GM04503 (cell line): Measurements from ENCODE around the gene EAF1.
"Not testable (repeated sequence)": the region's sequence is repeated elsewhere in the genome, so short reads cannot be mapped to it uniquely, and the experiment has no call there.

Experiments
- DNase-seq: peaks from one replicate; pipeline ENCODE4 v3.0.0-alpha.2; 2012; ENCODE audit warnings: low read depth

Gene EAF1

DNA sequence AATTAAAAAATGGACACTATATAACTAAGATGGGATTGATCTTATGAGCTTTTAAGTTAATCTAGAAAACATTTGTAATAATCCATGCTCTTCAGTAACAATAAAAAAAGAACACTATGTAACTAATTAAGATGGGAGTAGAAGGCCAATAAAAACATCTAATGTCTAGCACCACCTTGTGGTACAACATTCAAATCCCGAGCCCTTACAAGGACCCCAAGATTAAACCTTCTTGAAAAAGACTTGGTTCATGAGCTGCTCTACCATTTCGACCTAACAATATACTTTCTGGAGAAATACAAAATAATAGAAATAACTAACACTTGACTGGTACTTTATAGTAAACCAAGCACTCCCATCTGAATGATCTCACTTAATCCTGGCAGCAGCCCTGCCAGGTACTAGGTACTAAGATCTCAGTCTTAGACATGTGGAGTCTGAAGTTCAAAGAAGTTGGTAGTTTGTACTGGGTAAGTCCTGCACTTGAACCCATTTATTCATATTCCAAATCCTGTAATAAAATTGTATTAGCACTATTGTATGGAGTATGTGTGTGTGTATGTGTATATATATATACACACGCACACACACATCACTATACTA is 21.8 kb upstream of the EAF1 start:
- no peak for DNase-seq

DNA sequence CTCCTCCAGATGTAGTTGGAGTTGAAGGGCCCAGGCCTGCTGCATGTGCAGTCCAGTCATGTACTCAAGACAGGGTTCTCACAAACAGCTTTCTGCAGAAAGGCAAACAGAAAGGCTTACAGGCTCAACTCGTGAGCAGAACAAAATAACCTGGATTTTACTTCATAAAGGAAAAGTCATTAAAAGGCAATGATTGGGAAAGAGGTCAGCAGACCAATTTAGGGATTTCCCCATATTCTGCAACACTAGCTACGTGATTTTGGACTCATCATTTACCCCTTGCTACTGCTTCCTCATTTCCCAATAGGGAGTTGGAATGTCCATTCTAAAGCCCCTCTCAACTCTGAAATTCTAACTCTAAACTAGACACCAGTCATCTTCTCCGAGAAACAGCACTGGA is 18.2 kb upstream of the EAF1 start:
- DNase-seq: no peak

DNA sequence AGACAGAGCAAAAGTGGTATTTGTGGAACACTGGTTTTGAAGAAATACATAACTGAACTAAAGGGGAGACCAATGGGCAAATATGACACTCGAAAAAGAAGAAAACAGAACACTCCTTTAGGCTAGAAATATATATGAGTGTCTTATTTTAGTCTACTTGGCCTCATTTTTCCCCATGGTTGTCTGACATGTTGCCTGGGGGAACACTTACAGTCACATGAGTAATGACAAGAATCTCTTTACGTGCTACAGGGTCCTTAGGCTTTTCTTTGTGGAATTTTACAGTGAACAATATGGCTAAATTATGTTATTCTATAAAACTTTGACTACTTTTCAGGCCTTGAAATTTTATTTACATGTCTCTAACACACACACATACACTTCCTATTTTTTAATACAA is 17.6 kb upstream of the EAF1 start:
- no peak for DNase-seq

DNA sequence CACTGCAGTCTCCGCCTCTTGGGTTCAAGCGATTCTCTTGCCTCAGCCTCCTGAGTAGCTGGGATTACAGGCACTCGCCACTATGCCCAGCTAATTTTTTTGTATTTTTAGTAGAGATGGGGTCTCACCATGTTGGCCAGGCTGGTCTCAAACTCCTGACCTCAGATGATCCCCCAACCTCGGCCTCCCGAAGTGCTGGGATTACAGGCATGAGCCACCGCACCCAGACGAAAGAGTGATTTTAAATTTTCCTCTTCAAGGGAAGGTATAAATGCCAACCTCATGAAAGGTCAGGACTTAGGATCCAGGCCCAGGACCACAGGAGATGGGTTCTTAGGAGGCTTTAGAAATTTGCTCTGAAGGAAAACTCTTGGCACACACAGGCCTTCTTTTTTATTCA is 16.4 kb upstream of the EAF1 start:
- not testable (repeated sequence) for DNase-seq

DNA sequence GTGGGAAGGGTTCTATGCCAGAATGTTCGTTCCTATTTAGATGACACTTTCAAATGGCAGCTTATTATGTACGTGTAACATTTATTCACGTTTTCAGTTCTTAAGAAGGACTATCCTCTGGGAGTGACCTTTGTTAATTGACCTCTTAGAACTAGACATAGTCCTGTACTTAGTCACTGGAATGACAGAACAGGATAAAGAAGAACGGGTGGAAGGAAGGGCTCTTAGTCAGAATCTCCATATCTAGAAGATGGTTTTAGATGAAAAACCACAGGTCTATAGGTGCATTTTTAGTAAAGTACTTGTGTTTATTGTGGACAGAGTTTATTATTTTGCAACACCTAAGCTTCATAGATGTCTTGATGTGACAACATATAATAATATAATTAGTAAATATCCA is 6.5 kb upstream of the EAF1 start:
- no peak for DNase-seq

DNA sequence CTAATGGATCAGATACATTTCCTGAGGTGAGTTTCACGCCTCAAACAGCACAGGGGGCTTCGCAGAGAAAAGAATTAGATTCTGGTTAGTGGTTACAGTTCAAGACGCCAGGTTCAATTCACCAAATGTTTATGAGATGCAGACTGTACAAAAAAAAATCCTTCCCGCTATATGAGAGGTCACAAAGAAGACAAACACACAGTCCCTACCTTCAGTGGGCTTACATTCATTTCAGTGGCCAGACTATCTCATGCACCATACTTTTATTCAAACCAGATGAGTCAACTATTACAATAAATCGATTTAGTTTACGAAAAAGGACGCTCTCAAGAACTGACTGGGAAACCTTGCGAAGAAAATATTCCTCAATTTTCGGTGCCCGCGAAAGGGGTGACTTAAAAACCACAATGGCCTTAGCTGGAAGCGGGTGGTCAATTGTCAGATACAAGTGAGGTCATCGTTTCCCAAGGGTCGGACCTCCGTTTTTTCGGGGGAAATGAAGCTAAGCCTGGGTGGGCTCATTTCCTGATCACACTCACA is 749 bp upstream of the EAF1 start:
- DNase-seq: no peak

DNA sequence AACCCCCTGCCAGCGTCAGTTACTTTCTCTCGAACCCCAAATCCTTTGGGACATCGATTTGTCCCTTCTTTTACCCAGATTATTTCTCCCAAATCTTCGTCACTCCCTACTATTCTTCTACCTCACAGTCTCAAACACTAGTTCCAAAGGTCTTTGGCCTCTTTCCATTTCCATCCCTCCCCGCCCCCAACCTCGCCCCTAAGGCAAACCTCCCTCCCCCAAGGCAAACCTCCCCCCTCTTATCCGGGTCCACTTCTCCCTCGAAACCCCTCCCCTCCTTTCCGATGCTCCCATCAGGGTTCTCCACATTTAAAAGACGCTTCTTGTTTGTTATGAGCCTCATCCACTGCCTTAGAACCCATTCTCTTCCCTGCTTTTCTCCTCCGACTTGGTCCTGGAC is 583 bp downstream of the EAF1 start:
- no peak for DNase-seq

DNA sequence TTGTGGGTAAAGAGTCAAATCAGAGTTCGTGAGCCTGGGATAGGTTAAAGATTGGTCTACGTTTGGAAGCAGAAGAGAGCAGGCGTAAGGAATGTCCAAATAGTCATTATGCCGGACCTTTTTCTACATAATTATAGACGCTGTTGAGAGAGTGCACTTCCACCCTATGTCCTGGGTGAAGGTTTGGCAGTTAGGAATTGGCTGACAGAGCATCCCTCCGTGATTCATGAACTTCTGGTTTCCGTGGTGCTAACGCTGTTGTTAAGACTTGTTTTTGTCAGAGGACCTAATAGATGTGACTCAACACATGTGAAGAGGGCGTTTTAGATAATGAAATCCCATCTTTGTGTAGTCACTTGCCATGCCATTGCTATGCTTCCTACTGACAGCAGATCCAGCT is 1.1 kb downstream of the EAF1 start:
- DNase-seq: peak; percentile 66

DNA sequence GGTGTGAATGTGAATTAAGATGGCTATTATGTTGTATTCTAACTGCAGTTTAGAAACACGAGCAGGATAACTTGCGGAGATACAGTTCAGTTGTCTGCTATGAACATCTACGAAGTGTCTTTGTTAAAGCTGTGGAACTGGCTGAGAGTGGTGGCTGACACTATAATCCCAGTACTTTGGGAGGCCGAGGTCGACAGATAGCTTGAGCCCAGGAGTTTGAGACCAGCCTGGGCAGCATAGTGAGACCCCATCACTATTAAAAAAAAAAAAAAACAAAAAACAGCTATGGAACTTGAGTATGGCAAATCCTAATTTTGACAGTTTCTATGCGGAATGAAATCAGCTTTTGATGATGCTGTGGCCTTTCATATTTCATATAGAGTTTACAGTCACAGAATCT is 1.7 kb downstream of the EAF1 start:
- DNase-seq: no peak

DNA sequence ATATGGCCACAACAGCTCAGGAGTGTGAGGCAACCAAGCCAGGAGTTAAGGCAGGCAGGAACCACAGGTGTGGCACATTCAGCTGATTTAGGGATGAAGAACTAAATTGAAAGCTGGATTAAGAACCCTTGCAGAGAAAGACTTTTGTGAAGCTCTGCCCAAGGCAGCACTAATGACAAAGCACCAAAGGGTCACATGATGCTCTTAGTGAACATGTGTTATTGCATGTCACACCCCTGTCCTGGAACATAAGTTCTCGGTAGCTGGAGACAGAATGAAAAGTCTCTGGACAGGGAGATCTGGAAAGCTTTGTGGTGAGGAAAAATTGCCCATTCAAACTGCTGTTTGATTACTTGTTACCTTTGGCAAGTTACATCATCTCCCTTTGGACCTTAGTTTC is 3.2 kb downstream of the EAF1 start:
- DNase-seq: no peak

DNA sequence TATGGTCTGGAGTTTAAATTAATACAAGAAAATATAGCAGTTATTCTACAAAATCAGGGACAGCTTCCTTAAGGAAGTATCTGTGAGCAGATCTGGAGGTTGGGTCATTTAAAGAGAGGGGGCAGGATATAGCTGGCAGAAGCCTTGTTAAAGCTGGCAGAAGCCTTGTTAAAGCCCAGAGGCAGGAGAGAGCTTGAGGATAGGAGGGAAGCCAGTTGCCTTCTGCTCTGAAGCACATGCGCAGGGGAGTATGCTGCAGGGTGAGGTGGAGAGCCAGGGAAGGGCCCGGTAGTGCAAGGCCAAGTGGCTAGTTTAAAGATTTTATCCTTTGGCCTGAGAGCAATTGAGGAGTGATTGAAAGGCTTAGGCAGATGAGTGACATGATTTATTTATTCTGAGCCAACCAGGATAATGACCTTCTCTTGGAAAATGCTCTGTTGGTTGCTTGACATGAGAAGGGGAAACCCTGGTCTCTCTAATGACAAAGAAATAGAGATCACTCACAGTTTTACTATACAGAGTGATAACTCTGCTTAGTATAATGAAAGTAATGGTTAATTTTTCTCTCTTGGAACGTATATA is 3.9 kb downstream of the EAF1 start:
- DNase-seq: no peak

DNA sequence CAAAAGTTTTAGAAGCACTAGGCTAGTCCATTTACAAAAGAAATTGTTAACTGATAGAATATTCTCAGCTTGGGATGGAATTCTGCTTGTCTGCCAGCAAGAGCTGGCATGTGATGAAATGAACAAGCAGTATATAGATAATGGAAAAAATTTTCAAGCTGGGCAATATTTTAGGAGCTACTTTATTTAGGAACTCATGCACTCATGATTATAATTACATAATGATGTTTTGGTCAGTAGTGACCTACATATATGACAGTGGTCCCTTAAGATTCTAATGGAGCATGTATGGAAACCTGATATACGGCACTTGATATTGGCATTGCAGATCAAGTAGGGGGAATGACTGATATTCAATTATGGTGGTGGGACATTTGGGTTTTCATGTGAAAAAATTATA is 6.1 kb downstream of the EAF1 start:
- DNase-seq: no peak

DNA sequence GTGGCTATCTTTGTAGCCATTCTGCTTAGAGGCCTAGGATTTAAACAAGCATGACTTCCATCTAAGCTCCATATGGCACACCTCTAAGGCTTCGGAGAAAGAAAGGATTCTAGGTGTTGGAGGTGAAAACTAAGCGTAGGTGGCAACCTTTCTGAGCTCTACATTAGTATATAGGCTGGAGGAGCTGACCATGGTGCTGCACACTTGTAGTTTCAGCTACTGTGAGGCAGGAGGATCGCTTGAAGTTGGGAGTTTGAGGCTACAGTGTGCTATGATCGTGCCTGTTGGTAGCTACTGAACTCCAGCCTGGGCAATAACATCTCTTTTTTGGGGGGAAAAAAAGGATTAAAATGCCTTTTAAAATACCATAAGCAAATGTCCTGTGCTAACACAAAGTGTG is 7.4 kb downstream of the EAF1 start:
- no peak for DNase-seq

DNA sequence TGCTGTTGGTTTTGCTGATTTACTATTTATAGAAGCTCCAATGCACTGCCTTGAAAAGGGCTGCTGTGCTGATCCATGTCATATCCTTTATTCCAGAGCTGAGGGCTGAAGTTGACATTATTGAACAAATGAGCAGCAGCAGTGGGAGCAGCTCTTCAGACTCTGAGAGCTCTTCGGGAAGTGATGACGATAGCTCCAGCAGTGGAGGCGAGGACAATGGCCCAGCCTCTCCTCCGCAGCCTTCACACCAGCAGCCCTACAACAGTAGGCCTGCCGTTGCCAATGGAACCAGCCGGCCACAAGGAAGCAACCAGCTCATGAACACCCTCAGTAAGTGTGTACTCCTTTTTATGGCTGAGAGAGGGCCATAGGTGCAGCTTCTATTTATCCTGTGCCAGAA is 8.8 kb downstream of the EAF1 start:
- no peak for DNase-seq

DNA sequence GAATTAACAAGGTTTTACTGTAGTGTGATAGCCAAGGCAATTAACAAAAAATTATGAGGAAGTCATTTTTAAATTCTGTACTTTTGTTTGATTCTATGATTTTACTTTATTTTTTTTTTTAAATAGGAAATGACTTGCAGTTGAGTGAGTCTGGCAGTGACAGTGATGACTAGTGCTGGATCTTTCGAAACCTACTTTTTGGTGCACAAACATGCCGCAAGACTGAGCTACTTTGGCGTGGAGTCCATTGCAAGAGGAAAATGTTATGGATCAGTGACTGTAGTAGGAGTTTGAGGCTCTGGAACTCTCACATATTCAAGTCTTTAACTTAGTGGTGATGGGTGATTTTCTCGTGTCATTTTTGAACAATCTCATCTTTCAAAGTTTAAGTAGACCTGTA is 11.6 kb downstream of the EAF1 start:
- no peak for DNase-seq

DNA sequence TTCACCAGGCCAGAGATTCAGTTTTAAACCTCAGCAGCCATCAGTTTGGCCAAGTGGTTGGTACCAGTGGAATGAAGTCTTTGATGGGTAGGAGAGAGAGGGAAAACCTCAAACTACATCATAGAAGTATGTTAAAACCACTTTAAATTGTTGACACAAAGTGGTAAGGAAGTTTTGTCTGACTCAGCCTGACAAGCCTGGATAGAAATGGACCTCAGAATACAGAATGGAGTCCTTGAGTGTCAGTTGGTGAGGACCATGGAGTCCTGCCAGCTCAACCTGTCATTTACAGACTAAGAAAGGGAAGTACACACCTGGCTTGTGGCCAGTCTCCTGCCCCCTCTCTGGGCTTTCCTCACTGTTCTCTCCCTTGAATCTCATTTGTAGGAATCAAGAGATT is 12.1 kb downstream of the EAF1 start:
- no peak for DNase-seq

DNA sequence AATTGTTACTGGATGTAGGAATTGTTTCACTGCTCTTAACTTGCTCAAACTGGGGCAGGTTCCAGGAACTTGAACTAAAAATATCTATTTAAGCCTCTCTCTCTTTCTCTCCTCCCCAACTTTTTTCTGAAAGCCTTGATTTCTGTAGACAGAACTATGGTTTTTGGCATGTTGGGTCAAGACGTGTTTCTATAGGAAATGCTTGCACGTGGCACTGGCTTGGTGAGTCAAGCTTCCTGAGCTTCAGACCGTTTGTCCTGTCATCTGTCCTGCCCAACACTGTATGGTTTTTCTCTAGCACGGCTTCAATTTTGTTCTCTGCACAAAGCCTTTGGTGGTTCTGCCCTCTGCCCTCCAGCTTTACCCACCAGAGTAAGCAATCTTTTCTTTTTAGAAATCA is 13.5 kb downstream of the EAF1 start:
- no peak for DNase-seq

DNA sequence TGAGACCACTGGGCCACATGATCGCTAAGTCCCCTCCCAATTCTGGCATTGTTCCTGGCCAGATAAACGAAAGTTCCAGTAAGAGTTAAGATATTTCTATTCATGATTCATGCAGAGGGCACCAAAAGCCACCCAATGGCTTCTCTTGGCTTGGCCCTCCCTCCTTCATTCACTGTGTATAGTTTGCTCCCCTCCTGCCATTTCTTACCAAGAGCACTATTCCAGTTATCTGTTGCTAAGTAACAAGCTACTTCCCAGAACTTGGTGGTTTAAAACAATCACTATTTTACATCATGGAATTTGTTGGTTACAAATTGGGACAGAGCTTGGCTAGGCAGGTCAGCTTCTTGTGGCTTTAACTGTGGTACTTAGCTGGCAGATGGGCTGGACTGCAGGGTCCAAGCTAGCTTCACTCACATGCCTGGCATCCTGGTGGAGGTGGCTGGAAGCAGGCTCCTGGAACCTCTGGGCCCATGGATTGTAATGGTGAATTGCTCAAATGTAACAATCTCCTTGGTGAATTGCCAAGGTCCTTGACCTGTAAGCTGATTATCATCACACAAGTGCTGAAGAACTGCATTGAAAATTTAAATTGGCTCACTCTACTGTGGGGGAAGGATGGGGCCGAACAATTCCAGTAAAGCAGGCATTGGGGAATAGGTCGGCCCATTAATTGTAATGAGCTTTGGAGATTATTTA is 16.6 kb downstream of the EAF1 start:
- no peak for DNase-seq

DNA sequence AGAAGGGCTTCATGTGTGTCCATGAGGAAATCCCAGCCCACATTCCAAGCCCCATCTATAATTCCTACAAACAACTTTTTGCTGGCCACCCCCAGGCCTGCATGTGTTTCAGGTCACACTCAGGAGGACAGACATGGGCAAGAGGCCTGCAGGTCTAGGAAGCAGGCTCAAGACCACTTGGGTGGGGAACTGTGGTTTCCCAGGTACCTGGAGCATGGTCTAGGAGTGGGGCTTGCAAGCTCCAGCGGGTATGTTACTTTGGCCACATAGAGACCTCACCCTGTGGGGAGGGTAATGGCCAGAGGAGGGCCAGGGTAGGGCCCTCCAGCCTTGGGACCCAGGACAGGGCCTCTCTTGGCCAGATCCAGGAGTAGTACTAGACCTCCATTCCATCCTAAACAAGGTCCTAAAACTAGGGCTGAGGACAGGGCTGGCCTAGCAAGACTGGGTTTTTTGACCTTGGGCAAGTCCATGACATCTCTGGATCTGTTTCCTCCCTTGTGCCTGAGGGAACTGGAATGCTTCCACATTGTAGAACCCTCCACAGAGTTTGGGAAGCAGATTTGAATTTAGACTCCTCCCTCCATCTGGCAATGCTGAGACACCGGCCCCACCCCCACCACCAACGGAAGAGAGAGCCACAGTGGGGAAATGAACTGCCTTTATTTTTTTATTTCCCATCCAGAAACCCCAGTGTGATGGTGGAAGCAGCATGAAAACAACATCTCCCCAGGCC is 22.3 kb downstream of the EAF1 start:
- DNase-seq: no peak

DNA sequence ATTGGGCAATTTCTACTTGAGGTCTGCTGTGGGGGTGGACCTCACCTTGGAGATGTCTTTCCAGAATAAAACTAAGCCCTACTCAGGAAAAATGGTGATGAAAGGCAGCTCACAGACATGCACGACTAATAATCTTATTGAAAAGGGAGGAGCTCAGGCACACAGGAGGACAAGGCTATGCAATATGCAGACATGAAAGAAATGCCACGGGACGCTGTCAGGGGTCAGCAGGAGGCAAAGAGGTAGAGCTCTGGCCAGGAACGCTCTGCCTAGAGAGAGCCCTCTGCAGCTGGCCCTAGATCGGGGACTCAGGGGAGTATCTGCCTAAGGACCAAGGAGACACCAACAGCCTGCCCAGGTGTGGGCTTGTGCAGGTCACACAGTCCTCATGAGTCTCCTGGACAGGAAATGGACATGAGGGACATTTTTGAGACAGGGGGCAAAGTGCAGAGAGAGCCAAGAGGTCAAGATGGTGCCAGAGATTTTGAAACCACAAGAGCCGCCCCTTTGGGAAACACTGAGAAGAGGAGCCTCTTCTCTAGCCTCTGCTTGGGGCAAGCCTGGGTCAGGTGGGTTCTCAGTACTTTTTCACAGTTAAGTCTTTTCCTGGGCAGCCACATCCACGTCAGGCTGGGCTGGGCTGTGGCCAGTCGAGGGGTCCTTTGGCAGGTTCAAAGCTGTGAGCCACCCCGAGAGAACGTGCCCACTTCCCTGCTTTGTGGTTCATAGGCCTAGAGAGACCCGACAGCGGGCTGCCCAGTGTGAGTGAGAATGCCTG is 23.2 kb downstream of the EAF1 start:
- no peak for DNase-seq

DNA sequence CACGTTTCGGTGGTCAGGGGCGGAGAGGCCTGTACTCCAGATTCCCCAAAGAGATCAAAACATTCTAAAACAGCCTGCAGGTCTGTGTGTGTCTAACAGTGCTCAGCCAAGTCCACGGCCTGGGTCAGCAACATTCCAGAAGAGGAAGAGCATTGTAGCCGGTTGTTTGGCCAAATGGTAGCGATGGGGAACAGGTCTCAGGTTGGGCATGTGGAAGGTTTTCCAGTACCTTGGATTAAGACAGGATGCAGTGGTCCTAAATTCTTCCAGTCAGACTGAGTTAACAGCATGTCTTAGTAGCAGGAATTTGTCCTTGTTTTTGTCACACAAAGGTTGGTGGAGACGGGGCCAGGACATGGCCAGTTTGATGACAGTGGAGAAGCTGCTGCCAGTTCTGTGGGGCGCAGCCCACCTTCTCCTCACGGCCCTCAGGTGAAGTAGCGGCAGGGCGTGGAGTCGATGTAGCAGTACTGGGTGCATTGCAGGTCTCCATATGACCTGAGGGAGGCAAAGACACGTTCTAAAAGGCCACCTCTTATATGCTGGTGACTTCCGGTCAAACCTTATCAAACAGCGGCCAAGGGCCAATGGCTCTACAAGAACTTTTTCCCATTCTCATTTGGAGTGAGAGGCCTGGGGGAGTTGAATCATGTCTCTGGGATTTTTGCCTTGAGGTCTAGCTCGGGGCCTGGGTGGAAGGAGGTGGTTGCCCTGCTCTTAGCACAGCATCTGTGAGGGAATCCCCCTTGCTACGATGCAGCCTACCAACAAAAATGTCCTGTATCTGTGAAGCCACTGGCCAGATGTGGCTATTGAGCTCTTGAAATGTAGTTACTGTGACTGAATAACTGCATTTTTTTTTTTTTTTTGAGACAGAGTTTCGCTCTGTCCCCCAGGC is 24.1 kb downstream of the EAF1 start:
- DNase-seq: no peak
